ENCODE results near the gene LSAMP. TPM values are rescaled to one million over a fixed set of nuclear protein-coding genes. Genes with fewer than 3 reads are reported as not detected.

LSAMP gene
- total RNA-seq, 1 donor from 2014 or later: 3.9 TPM

GRCh38 chr3:116322750-116323375 lies 122.4 kb downstream of the LSAMP start:
- no peak overlapping the region for H3K4me3 ChIP-seq
- H3K9me3 ChIP-seq: no peaks in the 10 kb centered on the region
- intact Hi-C loops (cut with DNase I): no loop called here
- H3K4me1 ChIP-seq: no peaks in the 10 kb centered on the region
- no peak for DNase-seq (ENCODE audit: extremely low spot score in 2 of 2)
- H3K27ac ChIP-seq: no peak overlapping the region
- TF ChIP-seq POLR2A (IDR thresholded peaks at IDR 0.05) (no peak), POLR2AphosphoS5 (IDR thresholded peaks at IDR 0.05; ENCODE audit: insufficient read depth in 1 of 2, low read depth in 1 of 2) (no peak), CTCF (IDR thresholded peaks at IDR 0.05) (no peak)
- no peaks in the 10 kb centered on the region for H3K27me3 ChIP-seq
- no peaks in the 10 kb centered on the region for H3K36me3 ChIP-seq

GRCh38 chr3:116318370-116318769 lies 126.9 kb downstream of the LSAMP start:
- DNase-seq (ENCODE audit: extremely low spot score in 2 of 2): no peak
- Histone ChIP-seq H3K4me1 (no peaks in the 10 kb centered on the region), H3K9me3 (no peaks in the 10 kb centered on the region), H3K27ac (no peak overlapping the region), H3K4me3 (no peak overlapping the region), H3K27me3 (no peaks in the 10 kb centered on the region), H3K36me3 (no peaks in the 10 kb centered on the region)
- intact Hi-C loops (cut with DNase I): no loop called here
- TF ChIP-seq POLR2AphosphoS5 (IDR thresholded peaks at IDR 0.05; ENCODE audit: insufficient read depth in 1 of 2, low read depth in 1 of 2) (no peak), CTCF (IDR thresholded peaks at IDR 0.05) (no peak), POLR2A (IDR thresholded peaks at IDR 0.05) (no peak)

GRCh38 chr3:116316771-116317170 lies 128.5 kb downstream of the LSAMP start:
- intact Hi-C loops (cut with DNase I): no loop called here
- DNase-seq (ENCODE audit: extremely low spot score in 2 of 2): no peak
- no peak overlapping the region for H3K27ac ChIP-seq
- H3K36me3 ChIP-seq: no peaks in the 10 kb centered on the region
- no peaks in the 10 kb centered on the region for H3K9me3 ChIP-seq
- TF ChIP-seq POLR2A (IDR thresholded peaks at IDR 0.05) (no peak), CTCF (IDR thresholded peaks at IDR 0.05) (no peak), POLR2AphosphoS5 (IDR thresholded peaks at IDR 0.05; ENCODE audit: insufficient read depth in 1 of 2, low read depth in 1 of 2) (no peak)
- H3K27me3 ChIP-seq: no peaks in the 10 kb centered on the region
- no peaks in the 10 kb centered on the region for H3K4me1 ChIP-seq
- no peak overlapping the region for H3K4me3 ChIP-seq

- Histone ChIP-seq H3K4me3 (no peak overlapping the region), H3K36me3 (no peaks in the 10 kb centered on the region), H3K27me3 (no peaks in the 10 kb centered on the region), H3K9me3 (no peaks in the 10 kb centered on the region), H3K27ac (no peak overlapping the region), H3K4me1 (no peaks in the 10 kb centered on the region)
- DNase-seq (ENCODE audit: extremely low spot score in 2 of 2): no peak
- TF ChIP-seq CTCF (IDR thresholded peaks at IDR 0.05): no peak
- intact Hi-C loops (cut with DNase I): no loop called here
Observed at GRCh38 chr3:116314476-116314875, 130.8 kb downstream of the LSAMP start.

GRCh38 chr3:116306720-116307119 lies 138.6 kb downstream of the LSAMP start:
- no peaks in the 10 kb centered on the region for H3K9me3 ChIP-seq
- H3K36me3 ChIP-seq: no peaks in the 10 kb centered on the region
- no peaks in the 10 kb centered on the region for H3K27me3 ChIP-seq
- H3K4me3 ChIP-seq: no peak overlapping the region
- intact Hi-C loops (cut with DNase I): no loop called here
- TF ChIP-seq POLR2AphosphoS5 (IDR thresholded peaks at IDR 0.05; ENCODE audit: insufficient read depth in 1 of 2, low read depth in 1 of 2): no peak
- TF ChIP-seq CTCF (IDR thresholded peaks at IDR 0.05): no peak
- TF ChIP-seq POLR2A (IDR thresholded peaks at IDR 0.05): no peak
- no peaks in the 10 kb centered on the region for H3K4me1 ChIP-seq
- no peak for DNase-seq (ENCODE audit: extremely low spot score in 2 of 2)
- H3K27ac ChIP-seq: no peak overlapping the region
